Smooth muscle cell (in vitro differentiated cells): ENCODE results near the gene WWP2. TPM values are rescaled to one million over a fixed set of nuclear protein-coding genes. Genes with fewer than 3 reads are reported as not detected.

Experiments
- DNase-seq: peaks from one replicate; lab custom pipeline; 2025; ENCODE audit not compliant: unreplicated experiment; lab: John Stamatoyannopoulos, UW
- H2AFZ ChIP-seq: fragments of 200-600 bp; sonication (generic); 2 replicates; pipeline ENCODE4 v1.6.0; 2016; ENCODE audit warnings: antibody characterized with exemption, low read depth, mild to moderate bottlenecking
- H3F3A ChIP-seq: fragments of 200-600 bp; sonication (generic); 2 replicates; pipeline ENCODE4 v1.6.0; 2017; ENCODE audit warnings: antibody characterized with exemption, low read depth
- H3K27ac ChIP-seq: fragments of 200-600 bp; sonication (generic); 2 replicates; pipeline ENCODE4 v1.5.1; 2016; ENCODE audit warnings: low read depth, mild to moderate bottlenecking
- H3K27me3 ChIP-seq: fragments of 200-600 bp; sonication (generic); 2 replicates; pipeline ENCODE4 v1.6.1; 2016; ENCODE audit warnings: low read depth, mild to moderate bottlenecking
- H3K36me3 ChIP-seq: fragments of 200-600 bp; sonication (generic); 2 replicates; pipeline ENCODE4 v1.5.1; 2016; ENCODE audit warnings: low read depth
- H3K4me1 ChIP-seq: fragments of 200-600 bp; sonication (generic); 2 replicates; pipeline ENCODE4 v1.5.1; 2016; ENCODE audit warnings: low read depth
- H3K4me2 ChIP-seq: fragments of 200-600 bp; sonication (generic); 2 replicates; pipeline ENCODE4 v1.6.0; 2016; ENCODE audit warnings: mild to moderate bottlenecking
- H3K4me3 ChIP-seq: fragments of 200-600 bp; sonication (generic); 2 replicates; pipeline ENCODE4 v1.5.1; 2016; ENCODE audit warnings: mild to moderate bottlenecking
- H3K79me2 ChIP-seq: fragments of 200-600 bp; sonication (generic); 2 replicates; pipeline ENCODE4 v1.6.0; 2016; ENCODE audit warnings: low read depth, mild to moderate bottlenecking
- H3K9ac ChIP-seq: fragments of 200-600 bp; sonication (generic); 2 replicates; pipeline ENCODE4 v1.6.0; 2016; ENCODE audit warnings: low read depth
- H3K9me3 ChIP-seq: fragments of 200-600 bp; sonication (generic); replicated peaks from 2 replicates; pipeline ENCODE4 v1.5.1; 2016; ENCODE audit warnings: low read depth
- H4K20me1 ChIP-seq: fragments of 200-600 bp; sonication (generic); 2 replicates; pipeline ENCODE4 v1.6.0; 2016; ENCODE audit warnings: low read depth
- WGBS: methylation state at CpG from one replicate; pipeline ENCODE4 v1.1.7; 2016; ENCODE audit warnings: low lambda C conversion rate; 5-methylcytosine and 5-hydroxymethylcytosine counted together
- polyA plus RNA-seq: library from polyadenylated mRNA; unstranded; fragments of >200 nt; fragmentation: Nextera tagmentation; extraction: Ambion mirVana; gene quantifications from 2 replicates; pipeline ENCODE4 v1.2.1, GENCODE V29; 2016
- total RNA-seq: library from RNA; depleted of rRNA; stranded (reverse); fragments of >200 nt; gene quantifications from 2 replicates; pipeline ENCODE4 v1.2.3, GENCODE V29; 2014
- TF ChIP-seq, protein P1 (sequence below): fragments of 200-600 bp; sonication (generic); IDR thresholded peaks from 2 replicates; pipeline ENCODE4 v1.5.1; 2017; ENCODE audit warnings: borderline replicate concordance, mild to moderate bottlenecking, antibody characterized with exemption; ENCODE audit not compliant: insufficient read depth, poor library complexity, severe bottlenecking

Gene WWP2
- total and polyA plus RNA-seq, 2 experiments from 2014 or later = 7.8 to 9.0 TPM

DNA sequence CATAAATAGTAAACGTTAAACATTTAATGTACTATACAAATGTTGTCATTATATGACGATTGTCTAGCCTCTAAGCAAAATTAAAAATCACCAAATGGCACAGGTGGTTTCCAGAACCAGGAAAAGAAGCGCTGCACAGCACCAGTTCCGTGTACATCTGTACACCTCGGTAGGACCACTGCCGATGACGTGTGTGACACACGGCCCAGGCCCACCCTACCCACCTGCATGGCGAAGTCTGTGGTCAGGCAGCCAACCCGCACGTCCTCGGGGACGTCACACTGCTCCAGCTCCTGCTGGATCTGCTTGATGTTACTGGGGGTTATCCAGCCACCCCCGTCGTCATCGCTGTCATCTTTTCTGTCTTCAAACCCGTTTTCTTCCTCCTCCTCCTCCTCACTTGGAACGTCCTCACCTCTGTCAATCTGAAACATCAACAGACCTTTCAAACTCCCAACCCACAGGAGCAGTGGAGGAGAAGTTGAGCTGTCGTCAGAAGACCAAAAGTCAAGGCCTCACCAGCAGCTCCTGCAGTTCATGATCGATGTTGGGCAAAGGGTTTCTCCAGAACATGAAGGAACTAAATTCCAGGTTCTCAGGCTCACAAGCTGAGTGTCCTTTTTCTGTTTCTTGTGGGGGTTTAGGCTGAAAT, 13.3 kb upstream of the WWP2 start:
- Histone ChIP-seq H3K4me1 (peaks cover 6% of the 10 kb centered on the region), H3K27me3 (no peaks in the 10 kb centered on the region), H4K20me1 (no peaks in the 10 kb centered on the region), H3K9ac (no peak overlapping the region), H3K27ac (no peak overlapping the region), H3K4me2 (no peak overlapping the region), H2AFZ (no peak overlapping the region), H3K36me3 (peaks cover 23% of the 10 kb centered on the region), H3K79me2 (peaks cover 30% of the 10 kb centered on the region), H3K9me3 (no peaks in the 10 kb centered on the region), H3K4me3 (no peak overlapping the region), H3F3A (no peaks in the 10 kb centered on the region)
- TF ChIP-seq, protein P1, sequence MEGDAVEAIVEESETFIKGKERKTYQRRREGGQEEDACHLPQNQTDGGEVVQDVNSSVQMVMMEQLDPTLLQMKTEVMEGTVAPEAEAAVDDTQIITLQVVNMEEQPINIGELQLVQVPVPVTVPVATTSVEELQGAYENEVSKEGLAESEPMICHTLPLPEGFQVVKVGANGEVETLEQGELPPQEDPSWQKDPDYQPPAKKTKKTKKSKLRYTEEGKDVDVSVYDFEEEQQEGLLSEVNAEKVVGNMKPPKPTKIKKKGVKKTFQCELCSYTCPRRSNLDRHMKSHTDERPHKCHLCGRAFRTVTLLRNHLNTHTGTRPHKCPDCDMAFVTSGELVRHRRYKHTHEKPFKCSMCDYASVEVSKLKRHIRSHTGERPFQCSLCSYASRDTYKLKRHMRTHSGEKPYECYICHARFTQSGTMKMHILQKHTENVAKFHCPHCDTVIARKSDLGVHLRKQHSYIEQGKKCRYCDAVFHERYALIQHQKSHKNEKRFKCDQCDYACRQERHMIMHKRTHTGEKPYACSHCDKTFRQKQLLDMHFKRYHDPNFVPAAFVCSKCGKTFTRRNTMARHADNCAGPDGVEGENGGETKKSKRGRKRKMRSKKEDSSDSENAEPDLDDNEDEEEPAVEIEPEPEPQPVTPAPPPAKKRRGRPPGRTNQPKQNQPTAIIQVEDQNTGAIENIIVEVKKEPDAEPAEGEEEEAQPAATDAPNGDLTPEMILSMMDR = no peak
- 91% methylated on average over 20 of the region's 20 CpGs for WGBS
- no peak for DNase-seq

DNA sequence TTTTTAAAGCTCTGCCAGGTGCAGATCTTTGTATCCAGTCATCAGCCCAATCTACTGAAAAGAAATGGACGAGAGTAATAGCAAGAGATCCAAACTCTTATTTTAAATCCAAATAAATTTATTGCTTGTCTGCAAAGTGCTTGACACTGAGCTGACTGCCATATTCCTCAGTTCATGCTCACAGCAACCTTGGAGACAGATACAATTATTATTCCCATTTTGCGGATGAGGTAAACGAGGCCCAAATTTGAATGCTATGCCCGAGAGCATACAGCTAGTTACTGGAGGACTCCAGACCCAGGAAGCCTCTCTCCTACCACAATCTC, 8.0 kb upstream of the WWP2 start:
- Histone ChIP-seq H3F3A (no peaks in the 10 kb centered on the region), H3K4me1 (peaks cover 8% of the 10 kb centered on the region), H3K36me3 (peaks cover 11% of the 10 kb centered on the region), H3K27ac (peak overlapping the region; percentile 15), H3K4me3 (peak overlapping the region; percentile 67), H2AFZ (peak overlapping the region; percentile 81), H3K9ac (peak overlapping the region; percentile 81), H3K27me3 (no peaks in the 10 kb centered on the region), H3K9me3 (no peaks in the 10 kb centered on the region), H4K20me1 (no peaks in the 10 kb centered on the region), H3K79me2 (peaks cover 39% of the 10 kb centered on the region), H3K4me2 (peak overlapping the region; percentile 91)
- TF ChIP-seq, protein P1 = no peak
- no peak for DNase-seq
- WGBS = 6% methylated on average over 4 of the region's 4 CpGs

DNA sequence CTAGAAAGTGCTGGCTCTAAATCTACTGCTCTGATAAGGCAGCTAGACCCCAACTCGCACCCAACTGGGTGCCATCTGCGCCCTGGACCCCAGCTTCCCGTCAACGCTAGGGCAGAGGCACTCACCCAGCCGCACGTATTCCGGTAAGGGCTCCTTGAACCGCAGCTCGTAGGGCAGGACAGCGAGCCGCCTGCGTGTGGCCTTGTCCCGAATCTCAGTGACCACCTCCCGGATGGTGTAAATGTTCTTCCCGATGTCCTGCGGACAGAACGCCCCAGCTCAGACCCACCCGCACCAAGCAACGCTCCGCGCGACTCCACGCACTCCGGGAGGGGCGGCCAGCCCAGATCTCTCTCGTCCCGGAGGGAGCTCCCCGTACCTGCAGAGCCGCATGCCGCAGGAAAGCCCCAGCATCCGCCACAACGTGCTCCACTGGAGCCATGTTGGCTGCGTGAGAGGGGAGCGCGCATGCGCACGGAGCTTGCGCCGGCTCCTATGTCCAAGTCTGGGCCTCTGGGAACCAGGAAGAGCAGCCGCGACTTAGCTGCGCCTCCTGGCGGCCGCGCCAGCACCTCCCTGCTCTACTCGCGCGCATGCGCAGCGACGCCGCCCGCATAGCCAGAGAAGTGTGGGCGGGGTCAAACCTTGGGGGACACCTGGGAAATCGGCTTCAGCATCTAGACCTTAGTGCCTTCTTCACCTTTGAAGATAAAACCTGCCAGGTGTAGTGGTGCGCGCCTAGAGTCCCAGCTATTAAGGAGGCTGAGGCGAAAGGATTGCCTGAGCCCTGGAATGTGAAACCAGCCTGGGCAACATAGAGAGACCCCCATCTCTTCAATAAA, 7.4 kb upstream of the WWP2 start, which contains the start of gene NOB1:
Gene NOB1 (minus strand): TSS at position 458 of the 842 bp plus-strand sequence. CDS start 16 bp downstream, at position 442.
- Histone ChIP-seq H3K4me1 (peaks cover 8% of the 10 kb centered on the region), H3K27me3 (no peaks in the 10 kb centered on the region), H2AFZ (peak within 1 kb of the TSS; percentile 81), H3K9ac (peak within 1 kb of the TSS; percentile 81), H3K9me3 (no peaks in the 10 kb centered on the region), H3K4me2 (peak within 1 kb of the TSS; percentile 91), H3K4me3 (peak within 1 kb of the TSS; percentile 67), H3K36me3 (peaks cover 6% of the 10 kb centered on the region), H3K79me2 (peaks cover 39% of the 10 kb centered on the region), H4K20me1 (no peaks in the 10 kb centered on the region), H3K27ac (peak within 1 kb of the TSS; percentile 15), H3F3A (no peaks in the 10 kb centered on the region)
- WGBS = under 1% methylated on average over 58 of the region's 58 CpGs
- TF ChIP-seq, protein P1 = peak; percentile 95
- peak; percentile 85 for DNase-seq
